Liver (tissue), 9 donors: ENCODE measurements around the gene PITRM1. TPM values are rescaled to one million over a fixed set of nuclear protein-coding genes. Genes with fewer than 3 reads are reported as not detected.

Experiments
- DNase-seq: peaks from one replicate; pipeline ENCODE4 v3.0.0-alpha.2; 2017; ENCODE audit warnings: low spot score
- H3K27ac ChIP-seq, 2 donors: one replicate each; pipeline ENCODE4 v1.7.0; 2013; ENCODE audit warnings: inconsistent platforms in 2 of 2, low read length in 2 of 2, control low read depth in 1 of 2, low read depth in 1 of 2, mild to moderate bottlenecking in 1 of 2
- H3K27me3 ChIP-seq, 4 donors: one replicate each; pipeline versions ENCODE4 v1.6.1 to v1.7.0; 2013; ENCODE audit warnings: low read length in 3 of 4, inconsistent platforms in 1 of 4, mild to moderate bottlenecking in 1 of 4, moderate library complexity in 1 of 4; ENCODE audit not compliant: control insufficient read depth in 4 of 4, insufficient read depth in 4 of 4
- H3K36me3 ChIP-seq, 4 donors: one replicate each; pipeline versions ENCODE4 v1.6.1 to v1.7.0; 2013; ENCODE audit warnings: low read length in 3 of 4, mild to moderate bottlenecking in 3 of 4, low read depth in 1 of 4, moderate library complexity in 1 of 4; ENCODE audit not compliant: control insufficient read depth in 4 of 4, insufficient read depth in 3 of 4
- H3K4me1 ChIP-seq, 4 donors: one replicate each; pipeline versions ENCODE4 v1.6.1 to v1.7.0; 2013; ENCODE audit warnings: low read length in 3 of 4, mild to moderate bottlenecking in 3 of 4, moderate library complexity in 1 of 4; ENCODE audit not compliant: control insufficient read depth in 4 of 4, insufficient read depth in 4 of 4
- H3K4me3 ChIP-seq, 3 donors: one replicate each; pipeline versions ENCODE4 v1.6.1 to v1.7.0; 2013; ENCODE audit warnings: low read length in 3 of 3, control low read depth in 1 of 3, low read depth in 1 of 3, mild to moderate bottlenecking in 1 of 3
- H3K9ac ChIP-seq, 2 donors: one replicate each; pipeline ENCODE4 v1.7.0; 2013; ENCODE audit warnings: low read length in 2 of 2, mild to moderate bottlenecking in 2 of 2, moderate library complexity in 2 of 2, control low read depth in 1 of 2, low read depth in 1 of 2
- H3K9me3 ChIP-seq, 4 donors: one replicate each; pipeline versions ENCODE4 v1.6.1 to v1.7.0; 2013; ENCODE audit warnings: low read length in 3 of 4; ENCODE audit not compliant: control insufficient read depth in 4 of 4
- CTCF ChIP-seq: fragments of 150-350 bp; IDR thresholded peaks from 2 replicates; pipeline ENCODE4 v1.5.1; 2017; ENCODE audit warnings: improper control_type of control experiment, low read depth, low read length; ENCODE audit not compliant: missing input control
- FOXA1 ChIP-seq: IDR thresholded peaks from 2 replicates; pipeline ENCODE4 v1.6.1; 2016; ENCODE audit warnings: antibody characterized with exemption
- GABPA ChIP-seq, 2 donors: IDR thresholded peaks in 1 of 2; conservative IDR thresholded peaks in 1 of 2; 2 replicates each; pipeline ENCODE4 v1.6.1; 2016; ENCODE audit warnings: antibody characterized with exemption in 2 of 2, mild to moderate bottlenecking in 1 of 2, moderate library complexity in 1 of 2
- HNF4G ChIP-seq: IDR thresholded peaks from 2 replicates; pipeline ENCODE4 v1.6.1; 2016; ENCODE audit warnings: antibody characterized with exemption
- MAX ChIP-seq: IDR thresholded peaks from 2 replicates; pipeline ENCODE4 v1.6.1; 2016; ENCODE audit warnings: antibody characterized with exemption
- RAD21 ChIP-seq, 2 donors: IDR thresholded peaks; 2 replicates each; pipeline ENCODE4 v1.6.1; 2016; ENCODE audit warnings: antibody characterized with exemption in 2 of 2, mild to moderate bottlenecking in 2 of 2
- REST ChIP-seq: IDR thresholded peaks from 2 replicates; pipeline ENCODE4 v1.6.1; 2016; ENCODE audit warnings: antibody characterized with exemption, mild to moderate bottlenecking
- RXRA ChIP-seq, 2 donors: IDR thresholded peaks; 2 replicates each; pipeline ENCODE4 v1.6.1; 2017 to 2018; ENCODE audit warnings: antibody characterized with exemption in 2 of 2, mild to moderate bottlenecking in 1 of 2
- SP1 ChIP-seq: IDR thresholded peaks from 2 replicates; pipeline ENCODE4 v1.6.1; 2018; ENCODE audit warnings: antibody characterized with exemption, mild to moderate bottlenecking
- TAF1 ChIP-seq: conservative IDR thresholded peaks from 2 replicates; pipeline ENCODE4 v1.6.1; 2016; ENCODE audit warnings: antibody characterized with exemption, mild to moderate bottlenecking
- YY1 ChIP-seq: IDR thresholded peaks from 2 replicates; pipeline ENCODE4 v1.6.1; 2016; ENCODE audit warnings: antibody characterized with exemption, mild to moderate bottlenecking
- ZBTB33 ChIP-seq: IDR thresholded peaks from 2 replicates; pipeline ENCODE4 v1.6.1; 2016; ENCODE audit warnings: antibody characterized with exemption
- WGBS: extraction: QIAGEN DNeasy Blood & Tissue Kit; methylation state at CpG from one replicate; pipeline ENCODE4 v1.1.7; 2013; 5-methylcytosine and 5-hydroxymethylcytosine counted together
- polyA plus RNA-seq, 2 donors: library from polyadenylated mRNA; stranded (reverse) in 1 of 2; unstranded in 1 of 2; fragments of 200-250 nt in 1 of 2; fragments of >200 nt in 1 of 2; fragmentation: Nextera tagmentation in 1 of 2; extraction: Ambion mirVana in 1 of 2; gene quantifications; one replicate each; pipeline versions ENCODE4 v1.2.1 to v1.2.3, GENCODE V29; 2013 to 2015
- total RNA-seq, 2 donors: library from RNA; depleted of rRNA; stranded (reverse); fragments of >200 nt; gene quantifications; one replicate each; pipeline ENCODE4 v1.2.3, GENCODE V29; 2014
- TF ChIP-seq, protein P1 (sequence below): IDR thresholded peaks from 2 replicates; pipeline ENCODE4 v1.6.1; 2016; ENCODE audit warnings: antibody characterized with exemption
- donor health status: healthy.
- donor health status: healthy.
- donor health status: healthy.
- donor health status: healthy.
- donor health status: healthy.

Gene PITRM1
- total and polyA plus RNA-seq, 4 donors = 21.1 to 43.1 (median 27.7) TPM

GRCh38 chr10:3203016-3203811, 30.6 kb upstream of the PITRM1 start:
- H3K9ac ChIP-seq = no peak overlapping the region
- H3K27ac ChIP-seq = no peak overlapping the region
- WGBS = 69% methylated on average over 11 of the region's 11 CpGs
- TF ChIP-seq RAD21 (IDR thresholded peaks at IDR 0.05) = no peak
- no peak for TF ChIP-seq FOXA1
- TF ChIP-seq, protein P1, sequence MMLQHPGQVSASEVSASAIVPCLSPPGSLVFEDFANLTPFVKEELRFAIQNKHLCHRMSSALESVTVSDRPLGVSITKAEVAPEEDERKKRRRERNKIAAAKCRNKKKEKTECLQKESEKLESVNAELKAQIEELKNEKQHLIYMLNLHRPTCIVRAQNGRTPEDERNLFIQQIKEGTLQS = no peak
- H3K9me3 ChIP-seq = no peaks in the 10 kb centered on the region
- no peaks in the 10 kb centered on the region for H3K4me1 ChIP-seq
- H3K27me3 ChIP-seq = peaks cover 0 to 9% (median under 1%) of the 10 kb centered on the region in 4 donors
- no peaks in the 10 kb centered on the region for H3K36me3 ChIP-seq
- DNase-seq = no peak
- H3K4me3 ChIP-seq = no peak overlapping the region

GRCh38 chr10:3201796-3202195, 29.2 kb upstream of the PITRM1 start:
- Histone ChIP-seq H3K27ac (no peak overlapping the region), H3K4me1 (peaks cover 0 to 2% (median 1%) of the 10 kb centered on the region in 4 donors), H3K27me3 (peaks cover 0 to 2% (median 0%) of the 10 kb centered on the region in 4 donors), H3K4me3 (no peak overlapping the region), H3K9me3 (no peaks in the 10 kb centered on the region), H3K36me3 (no peaks in the 10 kb centered on the region), H3K9ac (no peak overlapping the region)
- no peak for DNase-seq
- 65% methylated on average over 8 of the region's 8 CpGs for WGBS
- no peak for TF ChIP-seq REST
- no peak for TF ChIP-seq RXRA (IDR thresholded peaks at IDR 0.05)
- TF ChIP-seq GABPA (IDR thresholded peaks at IDR 0.05 in 1 of 2, conservative IDR thresholded peaks at IDR 0.05 in 1 of 2) = no peak
- TF ChIP-seq HNF4G = no peak
- TF ChIP-seq MAX = no peak
- TF ChIP-seq YY1 = no peak
- no peak for TF ChIP-seq CTCF
- TF ChIP-seq, protein P1 = no peak
- no peak for TF ChIP-seq TAF1
- TF ChIP-seq ZBTB33 = no peak
- TF ChIP-seq SP1 = no peak
